OCI-LY7 (cell line): Measurements from ENCODE around the gene RREB1. TPM values are rescaled to one million over a fixed set of nuclear protein-coding genes. Genes with fewer than 3 reads are reported as not detected.

Source experiments
- BruUV-seq: library from RNA; stranded (reverse); fragments of 400-500 nt; replicated peaks from 2 replicates; lab custom pipeline; 2021; lab: Mats Ljungman, UMichigan
- CTCF ChIA-PET: fragments of 300-600 bp; sonication (Branson Sonifier 250); formaldehyde crosslinking; loops from one replicate; lab custom pipeline; 2022; ENCODE audit warnings: antibody characterized with exemption; ENCODE audit not compliant: unreplicated experiment; lab: Charles Lee
- POLR2A ChIA-PET: fragments of 300-600 bp; sonication (Branson Sonifier 250); formaldehyde crosslinking; loops from one replicate; lab custom pipeline; 2022; ENCODE audit warnings: antibody characterized with exemption; lab: Charles Lee
- DNase-seq: peaks from one replicate; pipeline ENCODE4 v3.0.0-alpha.2; 2015; ENCODE audit warnings: low spot score
- H2AFZ ChIP-seq: fragments of 200-600 bp; sonication (generic), shearing (Covaris generic); 2 replicates; pipeline ENCODE4 v1.6.1; 2014; ENCODE audit warnings: mild to moderate bottlenecking, antibody characterized with exemption, low read length, moderate library complexity
- H3K27ac ChIP-seq: fragments of 200-600 bp; sonication (generic); 2 replicates; pipeline ENCODE4 v1.5.1; 2014; ENCODE audit warnings: mixed run types, low read depth, mild to moderate bottlenecking, moderate library complexity, low read length, inconsistent platforms; ENCODE audit not compliant: poor library complexity, severe bottlenecking
- H3K36me3 ChIP-seq: fragments of 200-600 bp; sonication (generic); 2 replicates; pipeline ENCODE4 v1.6.1; 2014; ENCODE audit warnings: mild to moderate bottlenecking, antibody characterized with exemption, low read length, moderate library complexity, mixed read lengths; ENCODE audit not compliant: insufficient read depth
- H3K4me1 ChIP-seq: fragments of 200-600 bp; sonication (generic); 2 replicates; pipeline ENCODE4 v1.5.1; 2014; ENCODE audit warnings: mild to moderate bottlenecking, low read length; ENCODE audit not compliant: insufficient read depth, poor library complexity, severe bottlenecking
- H3K4me2 ChIP-seq: fragments of 200-600 bp; sonication (generic); 2 replicates; pipeline ENCODE4 v1.6.1; 2014; ENCODE audit warnings: mild to moderate bottlenecking, low read length
- H3K4me3 ChIP-seq: fragments of 200-600 bp; sonication (generic); 2 replicates; pipeline ENCODE4 v1.5.1; 2014; ENCODE audit warnings: mild to moderate bottlenecking, low read depth, low read length; ENCODE audit not compliant: poor library complexity, severe bottlenecking
- H3K79me2 ChIP-seq: fragments of 200-600 bp; sonication (generic); 2 replicates; pipeline ENCODE4 v1.6.1; 2016; ENCODE audit warnings: low read depth, mild to moderate bottlenecking, low read length, moderate library complexity, mixed read lengths; ENCODE audit not compliant: insufficient read depth
- H3K9me2 ChIP-seq: fragments of 200-600 bp; sonication (generic); 2 replicates; pipeline ENCODE4 v1.6.1; 2016; ENCODE audit warnings: mild to moderate bottlenecking, low read length, mixed read lengths; ENCODE audit not compliant: insufficient read depth
- H3K9me3 ChIP-seq: fragments of 200-600 bp; sonication (generic); 2 replicates; pipeline ENCODE4 v1.6.1; 2014; ENCODE audit warnings: mild to moderate bottlenecking, mixed run types, low read length, mixed read lengths
- H4K20me1 ChIP-seq: fragments of 200-600 bp; sonication (generic); 2 replicates; pipeline ENCODE4 v1.6.1; 2014; ENCODE audit warnings: mild to moderate bottlenecking, antibody characterized with exemption, low read length, moderate library complexity, mixed read lengths; ENCODE audit not compliant: insufficient read depth
- EZH2phosphoT487 ChIP-seq: fragments of 200-600 bp; sonication (generic); IDR thresholded peaks from 2 replicates; pipeline ENCODE4 v1.6.1; 2018; ENCODE audit warnings: low read depth, borderline replicate concordance, mild to moderate bottlenecking, mixed run types, antibody characterized with exemption, low read length, moderate library complexity, mixed read lengths
- intact Hi-C: fragments of 100-400 bp; cut with micrococcal nuclease; formaldehyde crosslinking; loops from one replicate; pipeline ENCODE4 v1.10.0; 2022; ENCODE audit not compliant: unreplicated experiment
- total RNA-seq, 2 experiments: library from RNA; depleted of rRNA in 1 of 2; stranded (reverse); fragments of >200 nt in 1 of 2; shearing (Covaris generic) in 1 of 2; gene quantifications; 2 replicates each; pipeline ENCODE4 v1.2.3, GENCODE V29; 2014 to 2022
- TF ChIP-seq, protein P1 (sequence below): fragments of 200-600 bp; sonication (generic); conservative IDR thresholded peaks from 2 replicates; pipeline ENCODE4 v1.5.1; 2014; ENCODE audit warnings: mild to moderate bottlenecking, antibody characterized with exemption, low read length, moderate library complexity, mixed read lengths

The RREB1 gene
- total RNA-seq, 2 experiments from 2014 or later = 4.4 to 7.1 TPM

DNA sequence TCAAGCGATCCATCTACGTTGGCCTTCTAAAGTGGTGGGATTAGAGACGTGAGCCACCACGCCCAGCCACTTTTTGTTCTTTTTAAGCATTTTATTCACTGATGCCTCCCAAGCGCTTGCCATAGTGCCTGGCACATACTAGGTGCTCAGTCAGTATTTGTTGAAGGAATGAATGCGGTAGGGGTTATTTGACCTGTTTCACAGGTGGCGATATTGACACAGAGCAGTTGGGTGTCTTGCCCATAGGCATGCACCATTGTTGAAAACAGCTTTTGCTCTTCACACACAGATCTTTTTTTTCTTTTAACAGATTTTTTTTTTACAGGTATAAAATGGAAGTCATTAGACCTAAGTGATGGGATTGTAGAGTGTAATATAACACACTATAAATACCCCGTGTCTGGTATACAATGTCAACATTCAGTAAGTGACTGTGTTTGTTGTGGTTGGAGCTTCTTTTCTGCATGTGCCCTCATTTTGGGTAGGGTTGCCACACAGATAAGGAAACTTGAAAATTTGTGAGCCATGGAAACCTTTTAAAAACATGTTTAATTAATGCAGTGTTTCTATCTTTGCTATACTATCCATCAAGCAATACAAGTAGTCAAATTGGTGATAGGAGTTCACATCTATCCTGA is 24.8 kb downstream of the RREB1 start:
- no peaks in the 10 kb centered on the region for H3K36me3 ChIP-seq
- H3K4me2 ChIP-seq = no peak overlapping the region
- no peak for TF ChIP-seq EZH2phosphoT487
- TF ChIP-seq, protein P1, sequence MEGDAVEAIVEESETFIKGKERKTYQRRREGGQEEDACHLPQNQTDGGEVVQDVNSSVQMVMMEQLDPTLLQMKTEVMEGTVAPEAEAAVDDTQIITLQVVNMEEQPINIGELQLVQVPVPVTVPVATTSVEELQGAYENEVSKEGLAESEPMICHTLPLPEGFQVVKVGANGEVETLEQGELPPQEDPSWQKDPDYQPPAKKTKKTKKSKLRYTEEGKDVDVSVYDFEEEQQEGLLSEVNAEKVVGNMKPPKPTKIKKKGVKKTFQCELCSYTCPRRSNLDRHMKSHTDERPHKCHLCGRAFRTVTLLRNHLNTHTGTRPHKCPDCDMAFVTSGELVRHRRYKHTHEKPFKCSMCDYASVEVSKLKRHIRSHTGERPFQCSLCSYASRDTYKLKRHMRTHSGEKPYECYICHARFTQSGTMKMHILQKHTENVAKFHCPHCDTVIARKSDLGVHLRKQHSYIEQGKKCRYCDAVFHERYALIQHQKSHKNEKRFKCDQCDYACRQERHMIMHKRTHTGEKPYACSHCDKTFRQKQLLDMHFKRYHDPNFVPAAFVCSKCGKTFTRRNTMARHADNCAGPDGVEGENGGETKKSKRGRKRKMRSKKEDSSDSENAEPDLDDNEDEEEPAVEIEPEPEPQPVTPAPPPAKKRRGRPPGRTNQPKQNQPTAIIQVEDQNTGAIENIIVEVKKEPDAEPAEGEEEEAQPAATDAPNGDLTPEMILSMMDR = no peak
- DNase-seq = no peak
- no peak overlapping the region for H2AFZ ChIP-seq
- no peaks in the 10 kb centered on the region for H3K9me2 ChIP-seq
- ChIA-PET CTCF (no interaction called here), POLR2A (interaction anchor here (0.6 kb wide), 2 partner anchors 105 to 167 kb away, joined by 3 to 4 read pairs; no protein-coding TSS in a partner anchor)
- H3K79me2 ChIP-seq = no peaks in the 10 kb centered on the region
- no peak overlapping the region for H3K27ac ChIP-seq
- H3K9me3 ChIP-seq = no peaks in the 10 kb centered on the region
- peaks cover 32% of the 10 kb centered on the region for H3K4me1 ChIP-seq
- peaks cover 17% of the 10 kb centered on the region for H4K20me1 ChIP-seq
- no TSS peak for BruUV-seq
- intact Hi-C loops = no loop called here
- no peak overlapping the region for H3K4me3 ChIP-seq

DNA sequence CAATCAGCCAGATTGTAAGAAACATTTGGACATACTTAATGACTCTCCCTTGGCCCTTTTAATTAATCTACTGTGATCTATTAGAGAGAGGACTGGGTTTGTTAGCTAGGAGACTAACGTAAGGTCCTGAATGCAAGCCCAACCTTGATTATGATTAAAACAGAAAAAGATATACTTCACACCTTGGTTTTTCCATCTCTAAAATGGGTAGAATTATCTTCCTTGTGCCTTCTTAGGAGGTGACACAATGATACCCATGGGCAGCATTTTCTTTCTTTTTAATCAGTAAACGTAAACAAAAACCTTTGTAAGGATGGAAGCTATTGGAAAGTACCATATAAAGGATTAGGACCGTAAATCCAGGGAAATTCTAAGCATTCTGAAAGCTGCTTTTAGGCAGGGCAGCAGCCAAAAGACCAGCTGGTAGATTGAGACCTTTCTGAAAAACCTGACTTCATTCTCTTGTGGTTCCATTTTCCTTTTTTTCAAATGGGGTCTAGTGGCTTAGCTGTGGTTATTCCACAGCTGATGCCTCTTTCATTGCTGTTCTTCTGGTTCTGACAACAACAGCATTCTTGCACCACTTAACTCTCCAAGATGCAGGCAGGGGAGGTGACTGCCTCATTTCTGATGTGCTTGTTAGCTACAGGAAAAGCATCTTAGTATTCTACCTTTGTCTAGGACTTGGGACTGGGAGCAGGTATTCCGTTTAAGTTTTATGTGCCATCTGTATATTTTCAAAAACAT is 27.4 kb downstream of the RREB1 start:
- no peak for DNase-seq
- CTCF ChIA-PET = no interaction called here
- Histone ChIP-seq H3K9me3 (no peaks in the 10 kb centered on the region), H3K4me2 (no peak overlapping the region), H3K9me2 (no peaks in the 10 kb centered on the region), H3K4me3 (no peak overlapping the region), H3K36me3 (no peaks in the 10 kb centered on the region), H3K79me2 (no peaks in the 10 kb centered on the region), H4K20me1 (peaks cover 34% of the 10 kb centered on the region; the same call in 1 of the 2 replicates), H2AFZ (no peak overlapping the region), H3K27ac (no peak overlapping the region), H3K4me1 (peaks cover 30% of the 10 kb centered on the region)
- intact Hi-C loops = no loop called here
- POLR2A ChIA-PET = interaction anchor here (0.6 to 0.8 kb wide), 2 partner anchors 13 to 26 kb away, joined by 3 read pairs; no protein-coding TSS in a partner anchor
- no TSS peak for BruUV-seq
- TF ChIP-seq EZH2phosphoT487 = no peak
- TF ChIP-seq, protein P1 = no peak

DNA sequence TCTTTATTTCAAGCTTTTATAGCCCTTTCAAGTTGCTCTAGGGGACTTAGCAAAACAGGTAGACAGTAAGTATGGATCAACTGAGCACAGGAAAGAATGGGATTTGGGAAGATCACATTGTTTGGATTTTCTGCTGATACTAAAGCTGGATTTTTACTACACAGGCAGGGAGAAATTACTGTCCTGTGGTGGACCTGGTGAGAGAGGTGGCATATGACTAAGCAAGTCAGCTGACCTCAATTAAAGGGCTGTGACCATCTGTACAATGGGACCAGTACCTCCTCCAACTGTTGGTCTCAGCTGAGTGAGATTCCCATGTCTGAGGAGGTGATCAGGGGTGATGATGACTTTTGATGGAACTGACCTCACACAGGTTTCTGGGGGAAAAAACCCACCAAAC is 28.0 kb downstream of the RREB1 start:
- Histone ChIP-seq H3K79me2 (no peaks in the 10 kb centered on the region), H4K20me1 (peaks cover 38% of the 10 kb centered on the region; the same call in 1 of the 2 replicates), H3K4me3 (no peak overlapping the region), H3K27ac (no peak overlapping the region), H3K4me2 (peak overlapping the region; percentile 30), H3K36me3 (no peaks in the 10 kb centered on the region), H3K9me3 (no peaks in the 10 kb centered on the region), H2AFZ (no peak overlapping the region), H3K9me2 (no peaks in the 10 kb centered on the region), H3K4me1 (peaks cover 30% of the 10 kb centered on the region)
- BruUV-seq = no TSS peak
- ChIA-PET POLR2A (interaction anchor here (0.7 to 0.8 kb wide), 2 partner anchors 11 to 509 kb away, joined by 3 read pairs; no protein-coding TSS in a partner anchor), CTCF (no interaction called here)
- DNase-seq = no peak
- intact Hi-C loops = loop anchor here (2.0 kb wide), 1 partner anchor 103 kb away; no protein-coding TSS in a partner anchor
- TF ChIP-seq, protein P1 = no peak
- TF ChIP-seq EZH2phosphoT487 = no peak
